ENCODE data around the gene SLC24A5.

- TF ChIP-seq POLR2A (IDR thresholded peaks at IDR 0.05) (no peak), CTCF (IDR thresholded peaks at IDR 0.05) (no peak)
Observed at GRCh38 chr15:48175126-48175525, 54.3 kb downstream of the SLC24A5 start.
